Left lung (tissue), 10 donors: ENCODE results near the gene COX19. TPM values are rescaled to one million over a fixed set of nuclear protein-coding genes. Genes with fewer than 3 reads are reported as not detected.
A peak's percentile ranks its signal among the peaks of the same experiment; 100 is the strongest.

Source experiments
- ATAC-seq: fragments of 200-7000 bp; cut with Tn5 transposase; one replicate; pipeline ENCODE4 v1.9.1; 2020; ENCODE audit warnings: moderate library complexity
- DNase-seq, 4 donors: peaks; one replicate each; pipeline ENCODE4 v3.0.0-alpha.2; 2013 to 2020
- H3K27ac ChIP-seq, 2 donors: fragments of 200-600 bp; sonication (generic) in 1 of 2; one replicate each; pipeline versions ENCODE4 v1.5.0 to v1.8.0; 2020 to 2021
- H3K27me3 ChIP-seq, 2 donors: fragments of 200-600 bp; sonication (generic) in 1 of 2; one replicate each; pipeline versions ENCODE4 v1.5.0 to v1.8.0; 2020 to 2021
- H3K36me3 ChIP-seq, 2 donors: fragments of 200-600 bp; sonication (generic) in 1 of 2; one replicate each; pipeline versions ENCODE4 v1.5.0 to v1.8.0; 2020 to 2021
- H3K4me1 ChIP-seq, 2 donors: fragments of 200-600 bp; one replicate each; pipeline ENCODE4 v1.8.0; 2021
- H3K4me3 ChIP-seq, 2 donors: fragments of 200-600 bp; sonication (generic) in 1 of 2; one replicate each; pipeline versions ENCODE4 v1.5.0 to v1.8.0; 2020 to 2021; ENCODE audit warnings: mild to moderate bottlenecking in 1 of 2
- H3K9me3 ChIP-seq, 2 donors: fragments of 200-600 bp; sonication (generic) in 1 of 2; one replicate each; pipeline versions ENCODE4 v1.5.0 to v1.8.0; 2020 to 2021
- CTCF ChIP-seq, 2 donors: fragments of 200-600 bp; sonication (generic) in 1 of 2; IDR thresholded peaks; one replicate each; pipeline versions ENCODE4 v1.5.0 to v1.8.0; 2021; ENCODE audit warnings: antibody characterized with exemption in 2 of 2
- intact Hi-C, 2 donors: fragments of 100-400 bp; cut with DNase I; formaldehyde crosslinking; loops; one replicate each; pipeline versions ENCODE4 v1.11.2 to v1.14.2; 2022
- polyA plus RNA-seq, 6 donors: library from polyadenylated mRNA; unstranded; fragments of 120-200 nt; gene quantifications; one replicate each; pipeline ENCODE4 v1.2.1, GENCODE V29; 2013; ENCODE audit not compliant: insufficient read length in 6 of 6
- total RNA-seq, 2 donors: library from RNA; stranded (reverse); fragmentation: NEBNext Ultra II Directional; extraction: Animal tissue kit (Norgen Biotek cat#: 25700); gene quantifications; one replicate each; pipeline ENCODE4 v1.2.1, GENCODE V29; 2021
- donor health status: DM: no; HTN: yes; CAD: no.
- donor health status: DM: no; HTN: no; CAD: no.

COX19 gene
- total and polyA plus RNA-seq, 8 donors, result 9.1 to 18.1 (median 16.4) TPM

- ATAC-seq, result no peak
- Histone ChIP-seq H3K4me1 (peaks cover under 1 to 32% of the 10 kb centered on the region in 2 donors), H3K4me3 (no peak overlapping the region), H3K36me3 (no peaks in the 10 kb centered on the region), H3K27ac (no peak overlapping the region), H3K9me3 (no peaks in the 10 kb centered on the region), H3K27me3 (peaks cover 0 to 65% of the 10 kb centered on the region in 2 donors)
- peak in 1 of 4 donors; percentile 75 for DNase-seq
- TF ChIP-seq CTCF (IDR thresholded peaks at IDR 0.05), result no peak
- intact Hi-C loops, result no loop called here
Measured at GRCh38 chr7:958221-959200, 16.8 kb downstream of the COX19 start.

GRCh38 chr7:957418-958220 lies 17.7 kb downstream of the COX19 start:
- Histone ChIP-seq H3K4me1 (peaks cover 6 to 36% of the 10 kb centered on the region in 2 donors), H3K4me3 (no peak overlapping the region), H3K9me3 (no peaks in the 10 kb centered on the region), H3K27me3 (peaks cover 0 to 65% of the 10 kb centered on the region in 2 donors), H3K27ac (no peak overlapping the region), H3K36me3 (no peaks in the 10 kb centered on the region)
- ATAC-seq (peak; percentile 16), DNase-seq (peak in 2 of 4 donors; percentile 75 to 93)
- intact Hi-C loops, result no loop called here
- no peak for TF ChIP-seq CTCF (IDR thresholded peaks at IDR 0.05)

GRCh38 chr7:956031-956430 lies 19.3 kb downstream of the COX19 start:
- Histone ChIP-seq H3K9me3 (no peaks in the 10 kb centered on the region), H3K27ac (no peak overlapping the region), H3K27me3 (peaks cover 0 to 68% of the 10 kb centered on the region in 2 donors), H3K4me3 (no peak overlapping the region), H3K36me3 (no peaks in the 10 kb centered on the region), H3K4me1 (peaks cover 6 to 44% of the 10 kb centered on the region in 2 donors)
- intact Hi-C loops, result no loop called here
- DNase-seq (peak in 1 of 4 donors; percentile 43), ATAC-seq (no peak)
- TF ChIP-seq CTCF (IDR thresholded peaks at IDR 0.05), result no peak

GRCh38 chr7:954330-955238 lies 20.8 kb downstream of the COX19 start, which contains the start of gene ADAP1:
Gene ADAP1, minus strand, starts transcription at chr7:954680. Its CDS starts 203 bp downstream, at chr7:954477.
- ATAC-seq, result peak; percentile 74
- intact Hi-C loops, result loop anchor here in 1 of 2 donors (5.0 kb wide), 1 partner anchor 42 kb away; no protein-coding TSS in a partner anchor
- TF ChIP-seq CTCF (IDR thresholded peaks at IDR 0.05), result no peak
- DNase-seq, result peak in 3 of 4 donors; percentile 44 to 94 (median 61)
- Histone ChIP-seq H3K27me3 (peaks cover 0 to 61% of the 10 kb centered on the region in 2 donors), H3K4me1 (peaks cover 6 to 49% of the 10 kb centered on the region in 2 donors), H3K27ac (peak within 1 kb of the TSS in 1 of 2 donors; percentile 85), H3K36me3 (no peaks in the 10 kb centered on the region), H3K4me3 (peak within 1 kb of the TSS; percentile 33 to 66), H3K9me3 (no peaks in the 10 kb centered on the region)
